Stomach (tissue), 9 donors: ENCODE measurements around the gene SAPCD1. TPM values are rescaled to one million over a fixed set of nuclear protein-coding genes. Genes with fewer than 3 reads are reported as not detected.

Experiments
- DNase-seq, 2 donors: peaks; one replicate each; pipeline versions ENCODE4 v3.0.0 to v3.0.0-alpha.2; 2013 to 2019
- H3K27ac ChIP-seq, 5 donors: fragments of 200-600 bp in 4 of 5; sonication (generic) in 4 of 5; one replicate each; pipeline ENCODE4 v1.5.1; 2013 to 2019; ENCODE audit warnings: mild to moderate bottlenecking in 1 of 5, moderate library complexity in 1 of 5
- H3K27me3 ChIP-seq, 3 donors: fragments of 200-600 bp; sonication (generic); one replicate each; pipeline ENCODE4 v1.5.1; 2017 to 2019; ENCODE audit warnings: mixed run types in 1 of 3
- H3K36me3 ChIP-seq, 4 donors: fragments of 200-600 bp; sonication (generic); 1 replicate in 3 of 4; 2 replicates in 1 of 4; pipeline ENCODE4 v1.5.1; 2016 to 2019
- H3K4me1 ChIP-seq, 4 donors: fragments of 200-600 bp; sonication (generic); one replicate each; pipeline ENCODE4 v1.5.1; 2016 to 2019
- H3K4me3 ChIP-seq, 4 donors: fragments of 200-600 bp; sonication (generic) in 3 of 4; one replicate each; pipeline ENCODE4 v1.5.1; 2016 to 2019; ENCODE audit warnings: mild to moderate bottlenecking in 1 of 4
- H3K9me3 ChIP-seq, 4 donors: fragments of 200-600 bp; sonication (generic); one replicate each; pipeline ENCODE4 v1.5.1; 2016 to 2019
- CTCF ChIP-seq, 7 experiments: fragments of 450-650 bp in 4 of 7; fragments of 200-600 bp in 3 of 7; sonication (generic) in 3 of 7; IDR thresholded peaks; one replicate each; pipeline ENCODE4 v1.5.1; 2016 to 2019; ENCODE audit warnings: antibody characterized with exemption in 7 of 7, control low read depth in 2 of 7, mild to moderate bottlenecking in 1 of 7
- EP300 ChIP-seq: sonication (generic); formaldehyde crosslinking; IDR thresholded peaks from one replicate; pipeline ENCODE4 v1.6.1; 2017; ENCODE audit warnings: antibody characterized with exemption
- POLR2A ChIP-seq, 4 donors: fragments of 450-650 bp; IDR thresholded peaks; one replicate each; pipeline ENCODE4 v1.6.1; 2016; ENCODE audit warnings: antibody characterized with exemption in 4 of 4, control low read depth in 2 of 4, mild to moderate bottlenecking in 1 of 4, moderate library complexity in 1 of 4
- POLR2AphosphoS5 ChIP-seq, 3 donors: sonication (generic); formaldehyde crosslinking; IDR thresholded peaks; one replicate each; pipeline ENCODE4 v1.6.1; 2016; ENCODE audit warnings: antibody characterized with exemption in 3 of 3
- WGBS, 5 donors: extraction: QIAGEN DNeasy Blood & Tissue Kit in 3 of 5; methylation state at CpG; one replicate each; pipeline versions ENCODE4 v1.1.5 to v1.1.7; 2013 to 2018; 5-methylcytosine and 5-hydroxymethylcytosine counted together
- intact Hi-C: fragments of 100-400 bp; cut with DNase I; formaldehyde crosslinking; loops from one replicate; pipeline ENCODE4 v1.15.1; 2023; ENCODE audit warnings: low total_unique reads
- polyA plus RNA-seq, 3 donors: library from polyadenylated mRNA; stranded (reverse); fragments of 200-250 nt; gene quantifications; one replicate each; pipeline ENCODE4 v1.2.3, GENCODE V29; 2013
- total RNA-seq, 5 donors: library from RNA; depleted of rRNA; stranded (reverse); fragments of >200 nt; gene quantifications; one replicate each; pipeline versions ENCODE4 v1.1.0 to v1.2.3, GENCODE V29; 2014 to 2016
- donor health status: healthy with polysubstance abuse.
- donor health status: Bipolar disorder and iron deficiency.
- donor health status: healthy.

The SAPCD1 gene
- total and polyA plus RNA-seq, 8 donors: 2.4 to 40.8 (median 3.1) TPM; not detected in 1

DNA sequence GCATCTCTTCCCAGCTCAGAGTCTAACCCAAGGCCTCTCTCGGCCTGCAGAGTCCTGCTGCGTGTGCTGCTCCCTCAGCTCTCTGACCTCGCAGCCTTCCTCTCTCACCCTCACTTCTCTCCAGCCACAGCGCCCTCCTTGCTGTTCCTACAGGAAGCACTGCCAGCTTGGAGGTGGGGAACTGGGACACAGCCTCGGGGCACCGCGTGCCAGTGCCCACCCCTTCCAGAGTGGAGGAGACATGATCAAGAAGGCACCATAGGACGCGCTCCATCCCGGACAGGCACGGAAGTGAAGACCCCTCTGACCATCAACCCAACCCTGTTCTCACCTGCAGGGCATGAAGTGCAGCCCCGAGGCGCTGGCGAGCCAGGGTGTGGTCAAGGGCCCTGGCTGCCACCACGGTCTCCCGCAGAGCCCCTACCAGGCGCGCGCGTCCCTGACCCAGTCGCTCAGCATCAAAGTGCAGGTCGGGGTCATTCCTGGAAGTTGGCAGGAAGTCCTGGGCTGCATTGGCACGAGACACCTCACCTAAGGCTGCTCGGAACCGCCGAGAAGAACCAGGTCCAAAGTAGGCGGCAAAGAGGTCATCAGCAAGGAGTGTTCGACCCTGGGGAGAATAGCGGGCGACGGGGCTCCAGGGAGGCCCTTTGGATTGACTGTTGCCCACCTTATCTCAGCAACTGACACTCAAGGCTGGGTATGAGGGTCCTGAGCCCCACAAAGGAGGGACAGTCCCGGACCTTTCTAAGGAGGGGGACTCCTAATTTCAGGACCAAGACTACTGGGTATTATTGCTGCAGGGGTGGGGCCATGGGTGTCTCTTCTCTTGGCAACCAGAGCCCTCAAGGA is 13.4 kb downstream of the SAPCD1 start:
- Histone ChIP-seq H3K9me3 (no peaks in the 10 kb centered on the region), H3K4me3 (no peak overlapping the region), H3K27me3 (no peaks in the 10 kb centered on the region), H3K36me3 (peaks cover 22 to 31% (median 30%) of the 10 kb centered on the region in 4 donors), H3K27ac (peak overlapping the region; percentile 78 to 90 (median 84)), H3K4me1 (peaks cover 28 to 44% (median 35%) of the 10 kb centered on the region in 4 donors)
- WGBS, 5 donors: 53 to 72% (median 61%) methylated on average over 20 to 32 of the region's 32 CpGs
- TF ChIP-seq EP300 (no peak), POLR2A (IDR thresholded peaks at IDR 0.05) (no peak), POLR2AphosphoS5 (IDR thresholded peaks at IDR 0.05) (no peak), CTCF (IDR thresholded peaks at IDR 0.05) (no peak)
- DNase-seq: no peak
- intact Hi-C loops: no loop called here

DNA sequence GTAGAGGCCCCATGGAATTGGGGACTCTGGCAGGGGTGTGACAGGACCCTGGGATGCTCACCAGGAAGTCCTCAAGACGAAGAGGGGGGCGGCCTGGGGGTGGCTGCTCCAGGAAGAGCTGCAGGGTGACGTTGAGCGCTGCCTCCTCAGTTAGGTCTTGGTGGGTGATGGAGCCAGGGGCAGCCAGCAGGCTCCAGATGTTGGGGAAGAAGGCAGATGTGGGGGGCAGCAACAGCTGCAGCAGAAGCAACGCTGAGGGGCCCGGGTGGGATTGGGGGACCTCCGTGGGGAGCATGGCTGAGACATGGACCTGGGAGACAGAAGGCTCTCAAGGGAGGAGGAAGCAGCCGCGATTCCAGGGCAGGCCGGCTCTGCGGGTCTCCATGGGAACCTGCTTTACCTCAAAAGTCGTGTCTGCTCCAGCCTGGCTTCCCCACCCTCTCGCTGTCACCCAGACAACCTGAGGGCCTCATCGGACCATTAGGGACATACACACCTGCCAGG is 14.1 kb downstream of the SAPCD1 start:
- intact Hi-C loops: no loop called here
- Histone ChIP-seq H3K4me1 (peaks cover 28 to 44% (median 35%) of the 10 kb centered on the region in 4 donors), H3K9me3 (no peaks in the 10 kb centered on the region), H3K27me3 (no peaks in the 10 kb centered on the region), H3K4me3 (peak overlapping the region in 2 of 4 donors; percentile 1 to 24), H3K36me3 (peaks cover 28 to 38% (median 37%) of the 10 kb centered on the region in 4 donors), H3K27ac (peak overlapping the region; percentile 78 to 90 (median 84))
- WGBS, 5 donors: 25 to 37% (median 33%) methylated on average over 14 of the region's 14 CpGs
- no peak for TF ChIP-seq POLR2AphosphoS5 (IDR thresholded peaks at IDR 0.05)
- no peak for TF ChIP-seq POLR2A (IDR thresholded peaks at IDR 0.05)
- no peak for TF ChIP-seq EP300
- no peak for TF ChIP-seq CTCF (IDR thresholded peaks at IDR 0.05)
- DNase-seq: no peak

- H3K36me3 ChIP-seq: peaks cover 32 to 44% (median 43%) of the 10 kb centered on the region in 4 donors
- H3K4me1 ChIP-seq: peaks cover 28 to 44% (median 35%) of the 10 kb centered on the region in 4 donors
- no peaks in the 10 kb centered on the region for H3K27me3 ChIP-seq
- WGBS, 5 donors: 0 to 15% (median 11%) methylated on average over 3 to 15 of the region's 15 CpGs
- H3K9me3 ChIP-seq: no peaks in the 10 kb centered on the region
- no peak for TF ChIP-seq EP300
- peak in 1 of 4 donors; percentile 34 for TF ChIP-seq POLR2A (IDR thresholded peaks at IDR 0.05)
- TF ChIP-seq POLR2AphosphoS5 (IDR thresholded peaks at IDR 0.05): peak in 1 of 3 donors; percentile 83
- TF ChIP-seq CTCF (IDR thresholded peaks at IDR 0.05): no peak
- intact Hi-C loops: no loop called here
- peak within 1 kb of the TSS in 2 of 4 donors; percentile 1 to 24 for H3K4me3 ChIP-seq
- peak; percentile 89 to 94 for DNase-seq
- peak within 1 kb of the TSS; percentile 78 to 90 (median 84) for H3K27ac ChIP-seq
Measured at GRCh38 chr6:31776989-31777666, 14.7 kb downstream of the SAPCD1 start, which contains the start of gene VWA7. TSS of gene VWA7 (minus strand) at chr6:31777328. CDS start at chr6:31776779, 549 bp downstream.

GRCh38 chr6:31777667-31778050 is 15.2 kb downstream of the SAPCD1 start:
- WGBS, 5 donors: 81 to 95% (median 91%) methylated on average over 5 of the region's 5 CpGs
- Histone ChIP-seq H3K4me3 (no peak overlapping the region), H3K9me3 (no peaks in the 10 kb centered on the region), H3K36me3 (peaks cover 37 to 49% (median 48%) of the 10 kb centered on the region in 4 donors), H3K27me3 (no peaks in the 10 kb centered on the region), H3K4me1 (peaks cover 28 to 44% (median 35%) of the 10 kb centered on the region in 4 donors), H3K27ac (peak overlapping the region; percentile 78 to 90 (median 84))
- intact Hi-C loops: no loop called here
- TF ChIP-seq POLR2A (IDR thresholded peaks at IDR 0.05) (no peak), EP300 (no peak), POLR2AphosphoS5 (IDR thresholded peaks at IDR 0.05) (no peak), CTCF (IDR thresholded peaks at IDR 0.05) (no peak)
- no peak for DNase-seq
